Esophagus squamous epithelium (tissue), 5 donors: ENCODE results near the gene PSG11. TPM values are rescaled to one million over a fixed set of nuclear protein-coding genes. Genes with fewer than 3 reads are reported as not detected.
A peak's percentile ranks its signal among the peaks of the same experiment; 100 is the strongest.
"Not testable (repeated sequence)": the region's sequence is repeated elsewhere in the genome, so short reads cannot be mapped to it uniquely, and the experiment has no call there.

ENCODE experiments used
- DNase-seq: peaks from one replicate; lab custom pipeline; 2025; lab: John Stamatoyannopoulos, UW
- H3K27ac ChIP-seq, 4 donors: fragments of 200-600 bp; sonication (generic); one replicate each; pipeline ENCODE4 v1.5.1; 2016 to 2019; ENCODE audit warnings: mild to moderate bottlenecking in 1 of 4
- H3K27me3 ChIP-seq, 4 donors: fragments of 200-600 bp; sonication (generic); 1 replicate in 3 of 4; 2 replicates in 1 of 4; pipeline versions ENCODE4 v1.5.1 to v1.6.0; 2017 to 2021; ENCODE audit warnings: antibody characterized with exemption in 1 of 4
- H3K36me3 ChIP-seq, 3 donors: fragments of 200-600 bp; sonication (generic); one replicate each; pipeline ENCODE4 v1.5.1; 2016 to 2019
- H3K4me1 ChIP-seq, 3 donors: fragments of 200-600 bp; sonication (generic); one replicate each; pipeline ENCODE4 v1.5.1; 2017 to 2019
- H3K4me3 ChIP-seq, 4 donors: fragments of 200-600 bp; sonication (generic); 1 replicate in 3 of 4; 2 replicates in 1 of 4; pipeline ENCODE4 v1.5.1; 2016 to 2019; ENCODE audit warnings: mild to moderate bottlenecking in 2 of 4, moderate library complexity in 1 of 4
- H3K9me3 ChIP-seq, 3 donors: fragments of 200-600 bp; sonication (generic); one replicate each; pipeline ENCODE4 v1.5.1; 2016 to 2019
- CTCF ChIP-seq, 6 experiments: fragments of 450-650 bp in 4 of 6; fragments of 200-600 bp in 2 of 6; sonication (generic) in 2 of 6; IDR thresholded peaks; one replicate each; pipeline ENCODE4 v1.5.1; 2016 to 2019; ENCODE audit warnings: antibody characterized with exemption in 6 of 6, mild to moderate bottlenecking in 4 of 6, moderate library complexity in 4 of 6
- WGBS, 2 donors: methylation state at CpG; one replicate each; pipeline ENCODE4 v1.1.5; 2018; 5-methylcytosine and 5-hydroxymethylcytosine counted together
- intact Hi-C: fragments of 100-400 bp; cut with DNase I; formaldehyde crosslinking; loops from one replicate; pipeline ENCODE4 v1.15.0; 2022
- total RNA-seq, 4 donors: library from RNA; depleted of rRNA; stranded (reverse); fragments of >200 nt; gene quantifications; one replicate each; pipeline ENCODE4 v1.1.0, GENCODE V29; 2016
- donor health status: DM: yes; HTN: yes; CAD: no.

Gene PSG11
- total RNA-seq: not detected

- H3K4me1 ChIP-seq, intact Hi-C loops, DNase-seq, H3K4me3 ChIP-seq, H3K27ac ChIP-seq, H3K36me3 ChIP-seq, H3K27me3 ChIP-seq, H3K9me3 ChIP-seq: not testable (repeated sequence)
- 87 to 89% methylated on average over 6 of the region's 6 CpGs for WGBS, 2 donors
Observed at GRCh38 chr19:43026369-43026768, at the start of gene PSG11. TSS of gene PSG11 (minus strand) at chr19:43026469. CDS start at chr19:43026372, 97 bp downstream.

- H3K9me3 ChIP-seq, H3K4me3 ChIP-seq, H3K36me3 ChIP-seq, H3K4me1 ChIP-seq, H3K27ac ChIP-seq, intact Hi-C loops, DNase-seq, H3K27me3 ChIP-seq: not testable (repeated sequence)
- WGBS, 2 donors: 62 to 66% methylated on average over 3 of the region's 3 CpGs
Observed at GRCh38 chr19:43062418-43062817, 36.1 kb upstream of the PSG11 start.

- DNase-seq, H3K27ac ChIP-seq, H3K36me3 ChIP-seq, H3K9me3 ChIP-seq, intact Hi-C loops, H3K4me3 ChIP-seq, H3K27me3 ChIP-seq, H3K4me1 ChIP-seq: not testable (repeated sequence)
- 63 to 74% methylated on average over 3 of the region's 3 CpGs for WGBS, 2 donors
Observed at GRCh38 chr19:43061326-43061725, 35.1 kb upstream of the PSG11 start.

DNA sequence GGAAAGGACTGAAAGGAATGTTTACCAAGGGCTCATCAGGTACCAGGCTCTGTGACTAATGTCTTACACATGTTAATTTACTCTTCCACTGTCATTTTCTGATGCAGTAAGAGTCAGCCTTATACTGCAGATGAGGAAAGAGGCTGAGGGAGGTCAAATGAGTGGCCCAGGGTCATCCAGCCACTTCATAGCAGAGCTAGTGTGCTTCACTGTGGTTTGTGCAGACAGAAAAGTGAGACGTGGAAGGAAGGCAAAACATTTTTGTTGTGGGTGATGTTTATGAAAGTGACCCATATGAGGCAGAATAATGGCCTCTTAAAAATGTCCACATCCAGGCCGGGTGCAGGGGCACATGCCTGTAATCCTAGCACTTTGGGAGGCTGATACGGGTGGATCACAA, 34.0 kb upstream of the PSG11 start:
- H3K4me1 ChIP-seq, H3K27me3 ChIP-seq, H3K27ac ChIP-seq, H3K36me3 ChIP-seq, intact Hi-C loops, H3K4me3 ChIP-seq, H3K9me3 ChIP-seq, DNase-seq: not testable (repeated sequence)
- WGBS, 2 donors: 44 to 54% methylated on average over 3 of the region's 3 CpGs

DNA sequence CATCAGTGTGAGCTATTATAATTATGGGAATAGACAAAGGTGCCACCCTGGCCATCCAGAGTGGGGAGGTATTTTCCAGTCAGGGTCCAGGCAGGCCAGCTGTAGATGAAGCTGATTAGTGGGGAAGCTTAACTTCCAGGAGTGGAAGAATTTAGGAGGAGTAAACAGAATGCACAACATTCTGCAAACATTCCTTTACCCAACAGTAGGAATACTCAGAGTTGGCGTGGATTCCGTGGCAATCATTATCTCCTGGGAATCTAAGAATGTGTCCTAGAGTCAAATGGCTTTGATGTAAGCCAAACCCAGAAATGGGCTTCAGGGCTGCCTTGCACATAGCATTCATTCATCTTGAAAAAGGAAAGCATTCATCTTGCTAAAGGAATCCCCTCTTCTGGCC, 33.2 kb upstream of the PSG11 start:
- H3K4me3 ChIP-seq, intact Hi-C loops, H3K27ac ChIP-seq, DNase-seq, H3K27me3 ChIP-seq, H3K4me1 ChIP-seq, H3K36me3 ChIP-seq, H3K9me3 ChIP-seq: not testable (repeated sequence)
- 60 to 94% methylated on average over 1 to 2 of the region's 2 CpGs for WGBS, 2 donors

- H3K4me1 ChIP-seq, intact Hi-C loops, H3K27ac ChIP-seq, H3K9me3 ChIP-seq, H3K27me3 ChIP-seq, DNase-seq, H3K4me3 ChIP-seq, H3K36me3 ChIP-seq: not testable (repeated sequence)
- 29 to 36% methylated on average over 2 of the region's 2 CpGs for WGBS, 2 donors
Observed at GRCh38 chr19:43058440-43058839, 32.2 kb upstream of the PSG11 start.

- DNase-seq, intact Hi-C loops, H3K4me3 ChIP-seq, H3K36me3 ChIP-seq, H3K27ac ChIP-seq, H3K9me3 ChIP-seq, H3K27me3 ChIP-seq, H3K4me1 ChIP-seq: not testable (repeated sequence)
- 76 to 85% methylated on average over 3 of the region's 3 CpGs for WGBS, 2 donors
Observed at GRCh38 chr19:43047966-43048365, 21.7 kb upstream of the PSG11 start.

DNA sequence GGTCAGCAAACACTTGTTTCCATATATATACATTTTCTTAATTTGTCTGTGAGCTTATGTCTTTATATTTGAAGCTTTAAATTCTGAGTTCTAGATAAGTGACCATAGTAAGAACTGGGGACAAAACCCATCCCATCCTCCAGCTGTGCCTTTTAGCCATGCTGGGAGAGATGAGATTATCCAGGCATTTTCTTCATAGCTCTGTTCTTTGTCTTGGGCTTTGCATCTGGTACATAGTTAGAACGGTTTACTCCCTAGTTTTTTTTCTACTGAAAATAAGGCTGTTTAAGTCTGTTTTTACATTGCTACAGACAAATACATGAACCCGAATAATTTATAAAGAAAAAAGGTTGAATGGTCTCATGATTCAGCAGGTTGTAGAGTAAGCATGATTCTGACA, 20.3 kb upstream of the PSG11 start:
- intact Hi-C loops, H3K36me3 ChIP-seq, H3K27ac ChIP-seq, H3K4me1 ChIP-seq, H3K9me3 ChIP-seq, H3K4me3 ChIP-seq, H3K27me3 ChIP-seq, DNase-seq: not testable (repeated sequence)
- 68 to 70% methylated on average over 2 of the region's 2 CpGs for WGBS, 2 donors

DNA sequence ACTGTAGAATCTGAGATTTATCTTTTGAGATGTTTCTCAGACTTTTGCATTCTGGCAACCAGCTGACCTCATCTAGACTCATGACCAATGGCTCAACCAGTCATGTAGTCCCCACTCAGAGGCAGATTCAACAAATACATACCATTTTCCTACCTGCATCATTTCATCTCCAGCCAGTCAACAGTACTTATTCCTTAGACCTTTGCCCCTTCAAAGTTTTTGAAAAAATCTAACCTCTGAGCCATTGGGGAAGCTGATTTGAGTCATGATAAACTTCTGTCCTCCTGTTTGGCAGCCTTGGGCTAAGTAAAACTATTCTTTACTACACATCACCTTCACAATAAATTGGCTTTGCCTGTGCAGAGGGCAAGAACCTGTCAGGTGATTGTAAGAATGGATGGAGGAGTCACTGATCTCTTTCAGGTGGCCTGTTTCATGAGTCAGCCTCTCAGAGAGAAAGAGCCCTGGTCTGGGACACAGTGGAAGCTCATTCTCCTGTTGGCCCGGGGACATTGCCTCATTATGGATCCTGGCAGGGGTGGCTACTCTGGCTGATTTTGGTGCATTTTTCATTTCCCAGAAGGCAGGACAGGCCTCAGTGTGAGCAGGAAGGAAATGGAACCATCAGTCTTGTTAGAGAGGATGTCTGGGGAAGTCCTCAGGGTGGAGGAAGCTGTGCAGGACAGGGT, 17.4 kb upstream of the PSG11 start:
- H3K27me3 ChIP-seq, intact Hi-C loops, H3K36me3 ChIP-seq, H3K4me1 ChIP-seq, H3K9me3 ChIP-seq, H3K27ac ChIP-seq, DNase-seq, H3K4me3 ChIP-seq: not testable (repeated sequence)
- WGBS, 2 donors: 33 to 67% methylated on average over 1 of the region's 1 CpG

DNA sequence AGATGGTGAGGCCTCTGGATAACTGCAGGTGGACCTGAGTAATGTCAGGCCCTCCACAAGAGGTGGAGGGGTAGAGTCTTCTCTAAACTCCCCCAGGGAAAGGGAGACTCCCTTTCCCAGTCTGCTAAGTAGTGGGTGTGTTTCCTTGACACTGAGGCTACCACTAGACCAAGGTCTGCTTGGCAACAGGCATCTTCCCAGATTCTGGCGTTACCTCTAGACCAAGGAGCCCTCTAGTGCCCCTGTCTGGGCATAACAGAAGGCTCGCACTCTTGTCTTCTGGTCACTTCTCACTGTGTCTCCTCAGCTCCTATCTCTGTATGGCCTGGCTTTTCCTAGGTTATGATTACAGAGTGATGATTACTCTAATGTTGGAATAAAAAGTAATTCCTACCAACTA, 5.4 kb upstream of the PSG11 start:
- H3K27me3 ChIP-seq, DNase-seq, H3K4me1 ChIP-seq, H3K9me3 ChIP-seq, H3K4me3 ChIP-seq, intact Hi-C loops, H3K27ac ChIP-seq, H3K36me3 ChIP-seq: not testable (repeated sequence)
- WGBS, 2 donors: 49 to 52% methylated on average over 2 of the region's 2 CpGs
- TF ChIP-seq CTCF (IDR thresholded peaks at IDR 0.05): peak in 1 of 6 experiments; percentile 54
